ACHN (cell line): ENCODE results near the gene SHROOM3.

Experiments used
- DNase-seq: peaks from one replicate; pipeline ENCODE4 v3.0.0-alpha.2; 2015
- in situ Hi-C: cut with HindIII; loops from 2 replicates; pipeline ENCODE4 v1.10.0; 2017; ENCODE audit warnings: low sequenced_read_pairs, low pct_ligation_motif_present, low pct_unique_long_range_greater_than_20kb

Gene SHROOM3

DNA sequence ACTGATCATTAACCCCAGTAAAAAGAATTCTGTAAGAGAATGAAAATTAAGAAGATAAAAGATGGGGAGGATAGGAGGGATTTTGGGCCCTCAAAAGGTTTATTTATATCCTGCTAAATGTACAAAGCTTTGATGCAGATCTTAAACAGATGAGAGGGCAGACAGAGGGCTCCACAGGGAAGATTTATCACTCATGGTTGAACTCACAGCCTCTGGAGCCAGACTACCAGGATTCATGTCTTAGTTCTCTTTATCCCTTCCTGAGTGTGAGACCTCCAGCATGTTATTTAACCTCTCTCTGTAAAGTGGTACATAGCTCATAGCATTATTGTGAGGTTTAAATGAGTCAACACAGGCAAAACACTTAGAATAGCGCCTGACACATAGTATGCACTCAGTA, 388.5 kb downstream of the SHROOM3 start:
- no peak for DNase-seq
- in situ Hi-C loops: no loop called here

DNA sequence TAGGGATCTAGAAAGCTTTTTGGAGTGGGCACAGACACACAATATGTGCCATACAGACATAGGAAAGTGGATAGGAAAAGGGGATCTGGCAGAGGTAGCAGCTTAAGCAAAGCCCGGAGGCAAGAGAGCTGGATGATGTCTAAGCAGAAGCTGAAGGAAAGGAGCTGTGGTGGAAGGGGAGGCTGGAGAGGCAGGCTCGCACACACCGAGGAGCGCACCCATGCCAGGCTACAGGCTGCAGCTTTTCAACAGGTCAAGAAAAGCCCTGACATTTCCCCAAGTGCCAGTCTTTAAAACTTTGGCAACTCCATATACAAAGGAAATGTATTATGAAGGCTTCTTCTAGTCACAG, 395.6 kb downstream of the SHROOM3 start:
- in situ Hi-C loops: no loop called here
- DNase-seq: no peak

- peak; percentile 90 for DNase-seq
- in situ Hi-C loops: no loop called here
Measured at GRCh38 chr4:76830964-76831703, 396.1 kb downstream of the SHROOM3 start.

DNA sequence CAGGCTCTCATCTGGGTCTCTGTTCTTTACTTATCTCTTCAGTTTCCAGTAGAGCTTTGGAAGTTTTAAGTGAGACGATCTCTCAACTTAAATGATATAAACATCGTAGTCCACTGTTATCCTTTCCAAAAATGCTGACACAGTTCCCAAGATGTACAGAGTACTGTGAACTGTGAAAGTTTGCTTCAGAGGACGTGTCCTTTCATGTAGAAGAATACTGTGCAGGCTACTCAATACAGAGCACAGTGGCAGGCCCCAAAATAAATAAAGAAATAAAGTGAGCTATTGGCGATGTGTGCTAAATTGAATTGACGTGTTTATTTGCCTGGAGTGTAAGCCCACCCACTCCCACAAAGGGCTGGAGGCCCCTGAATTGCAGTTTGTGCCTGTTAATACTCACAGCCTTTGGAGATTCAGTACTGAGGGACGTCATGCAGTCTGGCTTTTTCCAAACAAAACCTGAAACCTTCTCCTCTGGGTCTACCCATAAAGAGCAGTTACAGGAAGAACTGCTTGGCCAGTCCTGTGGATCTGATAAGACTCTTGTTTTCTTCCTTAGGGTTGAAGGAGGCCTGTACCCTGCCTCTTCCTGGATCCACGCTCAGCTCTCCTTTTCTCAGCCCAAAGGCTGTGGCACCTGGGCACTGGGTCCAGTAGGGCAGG, 396.8 kb downstream of the SHROOM3 start:
- DNase-seq: no peak
- in situ Hi-C loops: no loop called here
